Measurements from ENCODE around the gene LRRC1.

- TF ChIP-seq POLR2A (IDR thresholded peaks at IDR 0.05) (no peak), CTCF (IDR thresholded peaks at IDR 0.05) (no peak)
Measured at GRCh38 chr6:53929041-53929820, 134.4 kb downstream of the LRRC1 start.
